IMR-90 (cell line): ENCODE data around the gene LCP1. TPM values are rescaled to one million over a fixed set of nuclear protein-coding genes. Genes with fewer than 3 reads are reported as not detected.

Experiments
- ATAC-seq: fragments of 200-7000 bp; cut with Tn5 transposase; 2 replicates; pipeline ENCODE4 v1.9.1; 2020; ENCODE audit warnings: low read depth, mild to moderate bottlenecking, moderate library complexity
- Bru-seq: library from RNA; stranded (reverse); fragments of 400-500 nt; gene quantifications from one replicate; lab custom pipeline; 2021; lab: Mats Ljungman, UMichigan
- BruChase-seq, 2 experiments: library from RNA; stranded (reverse); fragments of 400-500 nt; gene quantifications; one replicate each; lab custom pipeline; 2021; lab: Mats Ljungman, UMichigan
- BruUV-seq: library from RNA; stranded (reverse); fragments of 400-500 nt; replicated peaks from 2 replicates; lab custom pipeline; 2021; lab: Mats Ljungman, UMichigan
- CTCF ChIA-PET: fragments of 300-600 bp; formaldehyde crosslinking; extraction: SDS; loops from one replicate; lab custom pipeline; 2021; ENCODE audit warnings: antibody characterized with exemption; lab: Yijun Ruan, JAX
- POLR2A ChIA-PET: fragments of 300-600 bp; sonication (Branson Sonifier 250); formaldehyde crosslinking; loops from one replicate; lab custom pipeline; 2022; ENCODE audit warnings: antibody characterized with exemption; ENCODE audit not compliant: unreplicated experiment; lab: Charles Lee
- DNase-seq: peaks from one replicate; pipeline ENCODE4 v3.0.0; 2013
- H2AFZ ChIP-seq: replicated peaks from 2 replicates; pipeline ENCODE3; 2013; ENCODE audit warnings: low read length, mild to moderate bottlenecking; ENCODE audit not compliant: poor library complexity
- H2AK5ac ChIP-seq: 2 replicates; pipeline ENCODE4 v1.6.1; 2013; ENCODE audit warnings: low read depth, low read length, inconsistent platforms
- H2AK9ac ChIP-seq: replicated peaks from 2 replicates; pipeline ENCODE3; 2013; ENCODE audit warnings: mild to moderate bottlenecking, low read depth, low read length, moderate library complexity; ENCODE audit not compliant: poor library complexity
- H2BK120ac ChIP-seq: 2 replicates; pipeline ENCODE4 v1.6.1; 2013; ENCODE audit warnings: low read depth, low read length, inconsistent platforms
- H2BK15ac ChIP-seq: 3 replicates; pipeline ENCODE4 v1.6.1; 2013; ENCODE audit warnings: low read depth, low read length, inconsistent platforms
- H2BK20ac ChIP-seq: 2 replicates; pipeline ENCODE4 v1.6.1; 2013; ENCODE audit warnings: low read depth, mild to moderate bottlenecking, inconsistent platforms, low read length, moderate library complexity
- H2BK5ac ChIP-seq: 2 replicates; pipeline ENCODE4 v1.6.1; 2013; ENCODE audit warnings: mild to moderate bottlenecking, low read depth, low read length, inconsistent platforms; ENCODE audit not compliant: poor library complexity, severe bottlenecking
- H3K14ac ChIP-seq: replicated peaks from 2 replicates; pipeline ENCODE4 v1.6.1; 2013; ENCODE audit warnings: low read depth, low read length, inconsistent platforms
- H3K18ac ChIP-seq: 2 replicates; pipeline ENCODE4 v1.6.1; 2013; ENCODE audit warnings: low read depth, low read length, control low read depth
- H3K23ac ChIP-seq: 2 replicates; pipeline ENCODE4 v1.6.1; 2013; ENCODE audit warnings: low read depth, low read length, inconsistent platforms
- H3K27ac ChIP-seq: 2 replicates; pipeline ENCODE4 v1.5.1; 2013; ENCODE audit warnings: mild to moderate bottlenecking, control low read depth, low read length; ENCODE audit not compliant: insufficient read depth
- H3K27me3 ChIP-seq: 2 replicates; pipeline ENCODE4 v1.6.1; 2013; ENCODE audit warnings: low read length; ENCODE audit not compliant: control insufficient read depth, insufficient read depth
- H3K36me3 ChIP-seq: 2 replicates; pipeline ENCODE4 v1.6.1; 2013; ENCODE audit warnings: low read length, mixed read lengths; ENCODE audit not compliant: control insufficient read depth, insufficient read depth
- H3K4ac ChIP-seq: 2 replicates; pipeline ENCODE4 v1.6.1; 2013; ENCODE audit warnings: low read depth, low read length, inconsistent platforms
- H3K4me1 ChIP-seq: 2 replicates; pipeline ENCODE4 v1.6.1; 2013; ENCODE audit warnings: low read length, mixed read lengths; ENCODE audit not compliant: control insufficient read depth, insufficient read depth
- H3K4me2 ChIP-seq: 2 replicates; pipeline ENCODE4 v1.6.1; 2013; ENCODE audit warnings: low read depth, mild to moderate bottlenecking, control low read depth, low read length, moderate library complexity
- H3K4me3 ChIP-seq: 2 replicates; pipeline ENCODE4 v1.5.1; 2013; ENCODE audit warnings: low read depth, mild to moderate bottlenecking, control low read depth, low read length, moderate library complexity; ENCODE audit not compliant: insufficient read depth
- H3K56ac ChIP-seq: 2 replicates; pipeline ENCODE4 v1.6.1; 2013; ENCODE audit warnings: low read length, inconsistent platforms; ENCODE audit not compliant: insufficient read depth; ENCODE audit errors: extremely low read depth
- H3K79me1 ChIP-seq, 2 experiments: 2 replicates each; pipeline ENCODE4 v1.6.1; 2013; ENCODE audit warnings: low read length in 2 of 2, inconsistent platforms in 1 of 2, low read depth in 1 of 2
- H3K9ac ChIP-seq: 2 replicates; pipeline ENCODE4 v1.6.1; 2013; ENCODE audit warnings: low read depth, low read length, control low read depth
- H3K9me1 ChIP-seq: 2 replicates; pipeline ENCODE4 v1.6.1; 2013; ENCODE audit warnings: low read length, inconsistent platforms; ENCODE audit not compliant: insufficient read depth
- H3K9me3 ChIP-seq: 2 replicates; pipeline ENCODE4 v1.6.1; 2013; ENCODE audit warnings: low read length; ENCODE audit not compliant: control insufficient read depth, insufficient read depth
- H4K20me1 ChIP-seq: 2 replicates; pipeline ENCODE4 v1.6.1; 2013; ENCODE audit warnings: low read length, inconsistent platforms; ENCODE audit not compliant: insufficient read depth
- H4K5ac ChIP-seq: 2 replicates; pipeline ENCODE4 v1.6.1; 2013; ENCODE audit warnings: mild to moderate bottlenecking, low read depth, low read length, control low read depth
- H4K8ac ChIP-seq, 2 experiments: 2 replicates each; pipeline ENCODE4 v1.6.1; 2013; ENCODE audit warnings: low read depth in 2 of 2, low read length in 2 of 2, control low read depth in 1 of 2, inconsistent platforms in 1 of 2
- H4K91ac ChIP-seq: 2 replicates; pipeline ENCODE4 v1.6.1; 2013; ENCODE audit warnings: low read depth, low read length, inconsistent platforms; ENCODE audit not compliant: insufficient read depth
- BHLHE40 ChIP-seq: fragments of 150-350 bp; IDR thresholded peaks from 2 replicates; pipeline ENCODE4 v1.6.1; 2016; ENCODE audit warnings: mild to moderate bottlenecking, low read depth, low read length
- CEBPB ChIP-seq: IDR thresholded peaks from 2 replicates; pipeline ENCODE4 v1.6.1; 2012; ENCODE audit warnings: low read depth, low read length, improper control_type of control experiment
- CHD1 ChIP-seq: IDR thresholded peaks from 2 replicates; pipeline ENCODE4 v1.6.1; 2012; ENCODE audit warnings: low read depth, low read length, improper control_type of control experiment
- ELK1 ChIP-seq: fragments of 150-350 bp; IDR thresholded peaks from 2 replicates; pipeline ENCODE4 v1.6.1; 2016; ENCODE audit warnings: low read depth, mild to moderate bottlenecking, low read length, moderate library complexity, borderline replicate concordance
- MAFK ChIP-seq: IDR thresholded peaks from 2 replicates; pipeline ENCODE4 v1.6.1; 2012; ENCODE audit warnings: low read depth, low read length, improper control_type of control experiment
- MAZ ChIP-seq: IDR thresholded peaks from 2 replicates; pipeline ENCODE4 v1.6.1; 2012; ENCODE audit warnings: low read depth, mild to moderate bottlenecking, low read length, improper control_type of control experiment, moderate library complexity, borderline replicate concordance
- MXI1 ChIP-seq: IDR thresholded peaks from 2 replicates; pipeline ENCODE4 v1.6.1; 2012; ENCODE audit warnings: low read depth, mild to moderate bottlenecking, low read length, moderate library complexity, borderline replicate concordance
- NFE2L2 ChIP-seq: fragments of 150-350 bp; IDR thresholded peaks from 2 replicates; pipeline ENCODE4 v1.6.1; 2016; ENCODE audit warnings: low read depth, mild to moderate bottlenecking, low read length
- POLR2A ChIP-seq: IDR thresholded peaks from 2 replicates; pipeline ENCODE4 v1.6.1; 2012; ENCODE audit warnings: mild to moderate bottlenecking, low read depth, low read length
- RAD21 ChIP-seq: IDR thresholded peaks from 2 replicates; pipeline ENCODE4 v1.6.1; 2012; ENCODE audit warnings: low read length, improper control_type of control experiment
- RCOR1 ChIP-seq: IDR thresholded peaks from 2 replicates; pipeline ENCODE4 v1.6.1; 2012; ENCODE audit warnings: mild to moderate bottlenecking, low read length, improper control_type of control experiment; ENCODE audit not compliant: insufficient replicate concordance
- RFX5 ChIP-seq: IDR thresholded peaks from 2 replicates; pipeline ENCODE4 v1.8.0; 2012; ENCODE audit warnings: low read depth, mild to moderate bottlenecking, low read length, moderate library complexity
- SMC3 ChIP-seq: fragments of 150-350 bp; IDR thresholded peaks from 2 replicates; pipeline ENCODE4 v1.6.1; 2016; ENCODE audit warnings: low read depth, mild to moderate bottlenecking, antibody characterized with exemption, low read length, moderate library complexity
- USF2 ChIP-seq: fragments of 150-350 bp; IDR thresholded peaks from 2 replicates; pipeline ENCODE4 v1.6.1; 2017; ENCODE audit warnings: mild to moderate bottlenecking, antibody characterized with exemption, low read length, low read depth
- WGBS, 2 experiments: methylation state at CpG; one replicate each; pipeline versions ENCODE4 v1.1.5 to v1.1.7; 2013; ENCODE audit warnings: missing lambda C conversion rate in 2 of 2; ENCODE audit not compliant: insufficient read length in 1 of 2; ENCODE audit errors: extremely low coverage in 2 of 2; 5-methylcytosine and 5-hydroxymethylcytosine counted together
- dilution Hi-C: fragments of 300-500 bp; cut with HindIII; formaldehyde crosslinking; loops from one replicate; pipeline ENCODE4 v1.14.3; 2018; ENCODE audit warnings: low sequenced_read_pairs; ENCODE audit not compliant: unreplicated experiment
- in situ Hi-C: fragments of 300-500 bp; cut with MboI; formaldehyde crosslinking; loops from 3 replicates; pipeline ENCODE4 v1.14.3; 2019; ENCODE audit warnings: low sequenced_read_pairs, inconsistent platforms, mixed read lengths
- intact Hi-C: fragments of 100-400 bp; cut with micrococcal nuclease; formaldehyde crosslinking; loops from 2 replicates; pipeline ENCODE4 v1.10.0; 2022
- long read RNA-seq: library from polyadenylated mRNA; unstranded; transcript quantifications from one replicate; pipeline ENCODE4 v2.0.0, GENCODE V29; 2021; ENCODE audit not compliant: unreplicated experiment
- polyA plus RNA-seq, 3 experiments: library from polyadenylated mRNA; depleted of rRNA; stranded (reverse); fragments of >200 nt; gene quantifications; 2 replicates each; pipeline ENCODE4 v1.2.3, GENCODE V29; 2012; ENCODE audit warnings: low replicate concordance in 1 of 3
- total RNA-seq: library from RNA; depleted of rRNA; stranded (reverse); fragments of >200 nt; gene quantifications from 2 replicates; pipeline ENCODE4 v1.2.3, GENCODE V29; 2012; rRNA removed

LCP1 gene, protein sequence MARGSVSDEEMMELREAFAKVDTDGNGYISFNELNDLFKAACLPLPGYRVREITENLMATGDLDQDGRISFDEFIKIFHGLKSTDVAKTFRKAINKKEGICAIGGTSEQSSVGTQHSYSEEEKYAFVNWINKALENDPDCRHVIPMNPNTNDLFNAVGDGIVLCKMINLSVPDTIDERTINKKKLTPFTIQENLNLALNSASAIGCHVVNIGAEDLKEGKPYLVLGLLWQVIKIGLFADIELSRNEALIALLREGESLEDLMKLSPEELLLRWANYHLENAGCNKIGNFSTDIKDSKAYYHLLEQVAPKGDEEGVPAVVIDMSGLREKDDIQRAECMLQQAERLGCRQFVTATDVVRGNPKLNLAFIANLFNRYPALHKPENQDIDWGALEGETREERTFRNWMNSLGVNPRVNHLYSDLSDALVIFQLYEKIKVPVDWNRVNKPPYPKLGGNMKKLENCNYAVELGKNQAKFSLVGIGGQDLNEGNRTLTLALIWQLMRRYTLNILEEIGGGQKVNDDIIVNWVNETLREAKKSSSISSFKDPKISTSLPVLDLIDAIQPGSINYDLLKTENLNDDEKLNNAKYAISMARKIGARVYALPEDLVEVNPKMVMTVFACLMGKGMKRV
- total RNA-seq (not detected in 2 replicates), polyA plus RNA-seq (2012; rRNA removed) (not detected in 2 replicates), Bru-seq, nascent RNA (percentile 5 among the genes with signal in this experiment), BruChase-seq, experiment 1, labeled RNA remaining after a 6-hour chase (percentile 3 among the genes with signal in this experiment), BruChase-seq, experiment 2, labeled RNA remaining after a 2-hour chase (percentile 3 among the genes with signal in this experiment)
- polyA plus RNA-seq (2012; cell fraction: cytosol; rRNA removed): not detected in 2 replicates
- not detected in 2 replicates for polyA plus RNA-seq (2012; cell fraction: nucleus; rRNA removed; ENCODE audit: low replicate concordance)
- long read RNA-seq: 0 reads

- H2BK20ac ChIP-seq: no peak within 1 kb of the TSS
- ChIA-PET CTCF (no interaction called here), POLR2A (no interaction called here)
- ATAC-seq: no peak
- 100% methylated on average over 2 of the region's 8 CpGs; no CpG with 5 or more reads in 1 of the 2 experiments for WGBS, 2 experiments
- no peak within 1 kb of the TSS for H4K91ac ChIP-seq
- dilution Hi-C loops (no loop called here), in situ Hi-C loops (no loop called here), intact Hi-C loops (no loop called here)
- no peak within 1 kb of the TSS for H2BK5ac ChIP-seq
- no peak within 1 kb of the TSS for H2BK15ac ChIP-seq
- H3K14ac ChIP-seq: no peak within 1 kb of the TSS
- no peaks in the 10 kb centered on the region for H3K27me3 ChIP-seq
- no peak within 1 kb of the TSS for H2AK5ac ChIP-seq
- H4K8ac ChIP-seq: no peak within 1 kb of the TSS
- no peak within 1 kb of the TSS for H3K56ac ChIP-seq
- H4K20me1 ChIP-seq: no peaks in the 10 kb centered on the region
- H3K4ac ChIP-seq: no peak within 1 kb of the TSS
- no peak for DNase-seq
- no peak within 1 kb of the TSS for H3K9ac ChIP-seq
- H3K79me1 ChIP-seq: no peaks in the 10 kb centered on the region
- H3K27ac ChIP-seq: no peak within 1 kb of the TSS
- H2BK120ac ChIP-seq: no peak within 1 kb of the TSS
- no peaks in the 10 kb centered on the region for H3K4me1 ChIP-seq
- H2AK9ac ChIP-seq: no peak within 1 kb of the TSS
- BruUV-seq: no TSS peak
- H3K36me3 ChIP-seq: no peaks in the 10 kb centered on the region
- no peaks in the 10 kb centered on the region for H3K9me1 ChIP-seq
- H4K5ac ChIP-seq: no peak within 1 kb of the TSS
- H3K9me3 ChIP-seq: no peaks in the 10 kb centered on the region
- no peak within 1 kb of the TSS for H3K18ac ChIP-seq
- H3K4me2 ChIP-seq: no peak within 1 kb of the TSS
- no peak within 1 kb of the TSS for H3K23ac ChIP-seq
- H2AFZ ChIP-seq: no peak within 1 kb of the TSS
- H3K4me3 ChIP-seq: no peak within 1 kb of the TSS
- no peak for TF ChIP-seq POLR2A
- no peak for TF ChIP-seq BHLHE40
- TF ChIP-seq MAFK: no peak
- TF ChIP-seq CEBPB: no peak
- no peak for TF ChIP-seq MXI1
- TF ChIP-seq RFX5: no peak
- no peak for TF ChIP-seq SMC3
- no peak for TF ChIP-seq CHD1
- TF ChIP-seq NFE2L2: no peak
- no peak for TF ChIP-seq USF2
- TF ChIP-seq RCOR1: no peak
- no peak for TF ChIP-seq RAD21
- TF ChIP-seq MAZ: no peak
- TF ChIP-seq ELK1: no peak
Observed at GRCh38 chr13:46181840-46182490, at the start of gene LCP1. TSS of gene LCP1 (minus strand) at chr13:46182177. CDS start at chr13:46159662, 22,515 bp downstream.
